Measurements from ENCODE around the gene BRAF.

DNA sequence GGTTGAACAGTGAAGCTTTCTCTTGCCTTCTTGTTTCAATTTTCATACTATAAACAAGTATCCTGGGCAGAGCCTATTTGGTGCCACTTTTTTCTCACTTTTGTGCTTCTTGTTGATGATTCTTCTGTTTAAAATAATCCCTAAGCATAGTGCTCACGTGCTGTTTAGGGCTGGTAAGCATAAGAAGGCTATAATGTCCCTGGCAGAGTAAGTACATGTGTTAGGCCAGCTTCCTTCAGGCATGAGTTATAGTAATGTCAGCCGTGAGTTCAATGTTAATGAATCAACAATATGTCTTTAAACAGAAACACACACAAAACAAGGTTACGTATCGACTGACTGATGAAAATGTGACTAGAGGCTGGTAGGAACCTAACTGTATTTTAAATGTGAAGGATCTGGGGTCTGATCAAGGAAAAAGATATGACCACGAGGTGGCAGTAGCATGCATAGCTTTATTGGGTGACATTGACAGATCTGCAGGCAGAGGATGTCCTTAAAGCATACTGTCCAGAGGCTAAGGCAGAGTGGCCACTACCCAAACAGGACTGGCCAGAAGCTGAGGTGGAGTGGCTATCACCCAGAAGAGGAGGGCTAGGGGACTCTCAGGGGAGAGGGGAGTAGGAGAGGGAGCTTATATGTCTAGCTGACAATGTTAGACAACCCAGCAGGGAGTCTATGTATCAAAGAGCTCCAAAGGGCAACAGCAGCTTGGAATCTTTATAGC, 113.7 kb downstream of the BRAF start:
- TF ChIP-seq, protein P1, sequence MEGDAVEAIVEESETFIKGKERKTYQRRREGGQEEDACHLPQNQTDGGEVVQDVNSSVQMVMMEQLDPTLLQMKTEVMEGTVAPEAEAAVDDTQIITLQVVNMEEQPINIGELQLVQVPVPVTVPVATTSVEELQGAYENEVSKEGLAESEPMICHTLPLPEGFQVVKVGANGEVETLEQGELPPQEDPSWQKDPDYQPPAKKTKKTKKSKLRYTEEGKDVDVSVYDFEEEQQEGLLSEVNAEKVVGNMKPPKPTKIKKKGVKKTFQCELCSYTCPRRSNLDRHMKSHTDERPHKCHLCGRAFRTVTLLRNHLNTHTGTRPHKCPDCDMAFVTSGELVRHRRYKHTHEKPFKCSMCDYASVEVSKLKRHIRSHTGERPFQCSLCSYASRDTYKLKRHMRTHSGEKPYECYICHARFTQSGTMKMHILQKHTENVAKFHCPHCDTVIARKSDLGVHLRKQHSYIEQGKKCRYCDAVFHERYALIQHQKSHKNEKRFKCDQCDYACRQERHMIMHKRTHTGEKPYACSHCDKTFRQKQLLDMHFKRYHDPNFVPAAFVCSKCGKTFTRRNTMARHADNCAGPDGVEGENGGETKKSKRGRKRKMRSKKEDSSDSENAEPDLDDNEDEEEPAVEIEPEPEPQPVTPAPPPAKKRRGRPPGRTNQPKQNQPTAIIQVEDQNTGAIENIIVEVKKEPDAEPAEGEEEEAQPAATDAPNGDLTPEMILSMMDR (IDR thresholded peaks at IDR 0.05): peak; percentile 77 to 79 (median 78)
- no peak for TF ChIP-seq POLR2A (IDR thresholded peaks at IDR 0.05)

Data from right lobe of liver (tissue), 4 donors.